H9 (cell line): Measurements from ENCODE around the gene THSD7A. TPM values are rescaled to one million over a fixed set of nuclear protein-coding genes. Genes with fewer than 3 reads are reported as not detected.

Experiments
- DNase-seq: peaks from one replicate; pipeline ENCODE4 v3.0.0-alpha.2; 2017
- H2AFZ ChIP-seq: one replicate; pipeline ENCODE4 v1.6.1; 2013; ENCODE audit warnings: mild to moderate bottlenecking, low read length, control low read depth, moderate library complexity
- H2AK5ac ChIP-seq: 2 replicates; pipeline ENCODE4 v1.6.1; 2013; ENCODE audit warnings: low read length, control low read depth, mixed read lengths; ENCODE audit not compliant: insufficient read length
- H2BK120ac ChIP-seq: one replicate; pipeline ENCODE4 v1.6.1; 2013; ENCODE audit warnings: low read depth, mild to moderate bottlenecking, low read length, control low read depth, inconsistent platforms; ENCODE audit not compliant: poor library complexity, severe bottlenecking
- H2BK12ac ChIP-seq: 2 replicates; pipeline ENCODE4 v1.6.1; 2013; ENCODE audit warnings: low read length, control low read depth, mixed read lengths, low read depth; ENCODE audit not compliant: insufficient read length
- H2BK15ac ChIP-seq: 2 replicates; pipeline ENCODE4 v1.6.1; 2013; ENCODE audit warnings: low read depth, low read length, control low read depth
- H2BK20ac ChIP-seq: one replicate; pipeline ENCODE4 v1.6.1; 2013; ENCODE audit warnings: low read depth, mild to moderate bottlenecking, low read length, control low read depth, inconsistent platforms; ENCODE audit not compliant: poor library complexity, severe bottlenecking
- H2BK5ac ChIP-seq: 2 replicates; pipeline ENCODE4 v1.6.1; 2013; ENCODE audit warnings: low read length, control low read depth, mixed read lengths; ENCODE audit not compliant: insufficient read length
- H3K14ac ChIP-seq: 2 replicates; pipeline ENCODE4 v1.6.1; 2013; ENCODE audit warnings: low read length, control low read depth; ENCODE audit not compliant: insufficient read depth
- H3K18ac ChIP-seq: 2 replicates; pipeline ENCODE4 v1.6.1; 2013; ENCODE audit warnings: low read depth, mild to moderate bottlenecking, mixed read lengths, low read length, control low read depth; ENCODE audit not compliant: insufficient read length
- H3K23ac ChIP-seq: 2 replicates; pipeline ENCODE4 v1.6.1; 2013; ENCODE audit warnings: low read length, control low read depth, mixed read lengths, low read depth; ENCODE audit not compliant: insufficient read length
- H3K23me2 ChIP-seq: 2 replicates; pipeline ENCODE4 v1.6.1; 2013; ENCODE audit warnings: low read depth, mild to moderate bottlenecking, mixed read lengths, low read length, control low read depth; ENCODE audit not compliant: insufficient read length, poor library complexity, severe bottlenecking
- H3K27ac ChIP-seq: 2 replicates; pipeline ENCODE4 v1.5.1; 2013; ENCODE audit warnings: low read length, control low read depth, mixed read lengths, low read depth; ENCODE audit not compliant: insufficient read length
- H3K27me3 ChIP-seq: 2 replicates; pipeline ENCODE4 v1.6.1; 2013; ENCODE audit warnings: low read length, control low read depth, inconsistent platforms; ENCODE audit not compliant: insufficient read depth
- H3K4ac ChIP-seq: 2 replicates; pipeline ENCODE4 v1.6.1; 2013; ENCODE audit warnings: low read depth, mild to moderate bottlenecking, control low read depth, inconsistent platforms, low read length, moderate library complexity
- H3K4me1 ChIP-seq: 2 replicates; pipeline ENCODE4 v1.6.1; 2013; ENCODE audit warnings: low read length, control low read depth, inconsistent platforms; ENCODE audit not compliant: insufficient read depth
- H3K4me2 ChIP-seq: 2 replicates; pipeline ENCODE4 v1.6.1; 2013; ENCODE audit warnings: low read length, control low read depth, mixed read lengths; ENCODE audit not compliant: insufficient read length, insufficient read depth
- H3K56ac ChIP-seq: 2 replicates; pipeline ENCODE4 v1.6.1; 2013; ENCODE audit warnings: low read depth, mild to moderate bottlenecking, mixed read lengths, low read length, control low read depth; ENCODE audit not compliant: insufficient read length
- H3K79me1 ChIP-seq: 2 replicates; pipeline ENCODE4 v1.6.1; 2013; ENCODE audit warnings: low read depth, mild to moderate bottlenecking, moderate library complexity, low read length, control low read depth, inconsistent platforms; ENCODE audit not compliant: insufficient read depth, poor library complexity, severe bottlenecking
- H3K79me2 ChIP-seq: 2 replicates; pipeline ENCODE4 v1.6.1; 2013; ENCODE audit warnings: low read length, control low read depth, inconsistent platforms; ENCODE audit not compliant: insufficient read depth
- H3K9ac ChIP-seq: 2 replicates; pipeline ENCODE4 v1.6.1; 2013; ENCODE audit warnings: low read length, control low read depth, mixed read lengths; ENCODE audit not compliant: insufficient read length; ENCODE audit errors: extremely low read depth
- H3K9me3 ChIP-seq: one replicate; pipeline ENCODE4 v1.6.1; 2013; ENCODE audit warnings: low read depth, low read length, inconsistent platforms; ENCODE audit not compliant: control insufficient read depth
- H3T11ph ChIP-seq: one replicate; pipeline ENCODE4 v1.6.1; 2013; ENCODE audit warnings: mild to moderate bottlenecking, low read length, control low read depth, inconsistent platforms
- H4K20me1 ChIP-seq: one replicate; pipeline ENCODE4 v1.6.1; 2013; ENCODE audit not compliant: control insufficient read depth, insufficient read length, insufficient read depth
- H4K5ac ChIP-seq: 2 replicates; pipeline ENCODE4 v1.6.1; 2013; ENCODE audit warnings: low read depth, mild to moderate bottlenecking, mixed read lengths, low read length, control low read depth; ENCODE audit not compliant: insufficient read length
- H4K8ac ChIP-seq: replicated peaks from 2 replicates; pipeline ENCODE4 v1.6.1; 2013; ENCODE audit warnings: low read length, control low read depth, mixed read lengths, low read depth; ENCODE audit not compliant: insufficient read length
- H4K91ac ChIP-seq: 2 replicates; pipeline ENCODE4 v1.6.1; 2013; ENCODE audit warnings: low read depth, mild to moderate bottlenecking, moderate library complexity, mixed read lengths, low read length, control low read depth; ENCODE audit not compliant: insufficient read length
- H3K27ac Mint-ChIP-seq, 3 experiments: 2 replicates in 2 of 3; 3 replicates in 1 of 3; pipeline ENCODE4 v1.8.0; 2020 to 2021; ENCODE audit warnings: mixed read lengths in 3 of 3, mild to moderate bottlenecking in 1 of 3, moderate library complexity in 1 of 3
- H3K27me3 Mint-ChIP-seq: 2 replicates; pipeline ENCODE4 v1.8.0; 2021; ENCODE audit warnings: low read depth, mild to moderate bottlenecking, moderate library complexity, mixed read lengths
- H3K36me3 Mint-ChIP-seq, 3 experiments: 2 replicates in 2 of 3; 3 replicates in 1 of 3; pipeline ENCODE4 v1.8.0; 2020 to 2021; ENCODE audit warnings: low read depth in 3 of 3, mixed read lengths in 3 of 3; ENCODE audit not compliant: insufficient read depth in 1 of 3
- H3K4me1 Mint-ChIP-seq, 2 experiments: 2 replicates each; pipeline ENCODE4 v1.8.0; 2020; ENCODE audit warnings: mixed read lengths in 2 of 2
- H3K4me3 Mint-ChIP-seq, 2 experiments: 2 replicates in 1 of 2; 3 replicates in 1 of 2; pipeline ENCODE4 v1.8.0; 2020 to 2021; ENCODE audit warnings: mild to moderate bottlenecking in 2 of 2, mixed read lengths in 2 of 2, moderate library complexity in 1 of 2
- H3K9me3 Mint-ChIP-seq, 2 experiments: 2 replicates in 1 of 2; 3 replicates in 1 of 2; pipeline ENCODE4 v1.8.0; 2020; ENCODE audit warnings: mild to moderate bottlenecking in 2 of 2, mixed read lengths in 2 of 2, moderate library complexity in 1 of 2
- WGBS: extraction: QIAGEN DNeasy Blood & Tissue Kit; methylation state at CpG from one replicate; pipeline ENCODE4 v1.1.7; 2013; ENCODE audit warnings: missing lambda C conversion rate, low lambda C conversion rate, mixed read lengths; ENCODE audit not compliant: insufficient read length; ENCODE audit errors: extremely low coverage; 5-methylcytosine and 5-hydroxymethylcytosine counted together
- total RNA-seq: library from RNA; stranded (reverse); gene quantifications from 2 replicates; pipeline ENCODE4 v1.2.1, GENCODE V29; 2021
- TF ChIP-seq, protein P1 (sequence below): fragments of 200-600 bp; sonication (generic); conservative IDR thresholded peaks from 3 replicates; pipeline ENCODE4 v1.8.0; 2021; ENCODE audit warnings: antibody characterized with exemption, mild to moderate bottlenecking

Gene THSD7A
- total RNA-seq, 1 experiment from 2014 or later, result 0.42 TPM

DNA sequence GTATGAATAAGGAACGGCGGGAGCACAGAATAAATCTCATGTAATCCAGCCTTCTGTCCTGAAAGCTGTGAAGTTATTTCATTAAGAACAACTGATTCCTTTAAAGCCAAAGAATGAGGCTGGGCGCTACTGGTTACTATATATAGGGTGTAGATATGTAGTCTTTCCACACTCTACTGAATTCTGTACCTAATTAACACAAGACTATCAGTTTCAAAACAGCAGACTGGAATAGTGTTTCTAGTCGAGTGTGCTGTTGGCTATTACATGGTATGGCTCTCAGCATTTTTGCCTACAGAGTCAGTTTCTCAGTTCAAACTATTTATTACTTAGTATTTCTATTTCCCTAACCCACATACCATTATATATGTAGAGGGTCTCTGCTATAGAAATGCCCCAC, 163.3 kb downstream of the THSD7A start:
- H2BK20ac ChIP-seq, result no peak overlapping the region
- WGBS, result no CpG with 5 or more reads among the region's 4 CpGs
- no peaks in the 10 kb centered on the region for H3K23me2 ChIP-seq
- H3K4me2 ChIP-seq, result no peak overlapping the region
- H3K23ac ChIP-seq, result no peak overlapping the region
- no peak overlapping the region for H3K4me3 Mint-ChIP-seq
- H3K18ac ChIP-seq, result no peak overlapping the region
- H3K36me3 Mint-ChIP-seq, result no peaks in the 10 kb centered on the region
- H3K27ac Mint-ChIP-seq, result no peak overlapping the region
- H4K8ac ChIP-seq, result no peak overlapping the region
- no peaks in the 10 kb centered on the region for H3K79me2 ChIP-seq
- H3K4ac ChIP-seq, result no peak overlapping the region
- H3K27ac ChIP-seq, result no peak overlapping the region
- no peak overlapping the region for H2AFZ ChIP-seq
- no peak overlapping the region for H3T11ph ChIP-seq
- H4K20me1 ChIP-seq, result no peaks in the 10 kb centered on the region
- no peak overlapping the region for H2BK120ac ChIP-seq
- TF ChIP-seq, protein P1, sequence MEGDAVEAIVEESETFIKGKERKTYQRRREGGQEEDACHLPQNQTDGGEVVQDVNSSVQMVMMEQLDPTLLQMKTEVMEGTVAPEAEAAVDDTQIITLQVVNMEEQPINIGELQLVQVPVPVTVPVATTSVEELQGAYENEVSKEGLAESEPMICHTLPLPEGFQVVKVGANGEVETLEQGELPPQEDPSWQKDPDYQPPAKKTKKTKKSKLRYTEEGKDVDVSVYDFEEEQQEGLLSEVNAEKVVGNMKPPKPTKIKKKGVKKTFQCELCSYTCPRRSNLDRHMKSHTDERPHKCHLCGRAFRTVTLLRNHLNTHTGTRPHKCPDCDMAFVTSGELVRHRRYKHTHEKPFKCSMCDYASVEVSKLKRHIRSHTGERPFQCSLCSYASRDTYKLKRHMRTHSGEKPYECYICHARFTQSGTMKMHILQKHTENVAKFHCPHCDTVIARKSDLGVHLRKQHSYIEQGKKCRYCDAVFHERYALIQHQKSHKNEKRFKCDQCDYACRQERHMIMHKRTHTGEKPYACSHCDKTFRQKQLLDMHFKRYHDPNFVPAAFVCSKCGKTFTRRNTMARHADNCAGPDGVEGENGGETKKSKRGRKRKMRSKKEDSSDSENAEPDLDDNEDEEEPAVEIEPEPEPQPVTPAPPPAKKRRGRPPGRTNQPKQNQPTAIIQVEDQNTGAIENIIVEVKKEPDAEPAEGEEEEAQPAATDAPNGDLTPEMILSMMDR, result no peak
- H3K79me1 ChIP-seq, result no peaks in the 10 kb centered on the region
- peaks cover 6 to 7% of the 10 kb centered on the region in 2 experiments for H3K4me1 Mint-ChIP-seq
- no peak for DNase-seq
- no peak overlapping the region for H3K9ac ChIP-seq
- H2BK15ac ChIP-seq, result no peak overlapping the region
- no peak overlapping the region for H2BK5ac ChIP-seq
- no peak overlapping the region for H2AK5ac ChIP-seq
- H3K4me1 ChIP-seq, result no peaks in the 10 kb centered on the region
- no peak overlapping the region for H4K5ac ChIP-seq
- H3K27me3 ChIP-seq, result no peaks in the 10 kb centered on the region
- no peak overlapping the region for H3K14ac ChIP-seq
- no peak overlapping the region for H3K56ac ChIP-seq
- H3K9me3 Mint-ChIP-seq, result no peaks in the 10 kb centered on the region
- H2BK12ac ChIP-seq, result no peak overlapping the region
- no peak overlapping the region for H4K91ac ChIP-seq
- H3K9me3 ChIP-seq, result no peaks in the 10 kb centered on the region
- H3K27me3 Mint-ChIP-seq, result no peaks in the 10 kb centered on the region
